Activated CD4-positive, alpha-beta memory T cell treated with anti-CD3 and anti-CD28 coated beads for 36 hours (primary cell): ENCODE data around the gene STRN. TPM values are rescaled to one million over a fixed set of nuclear protein-coding genes. Genes with fewer than 3 reads are reported as not detected.
"Not testable (repeated sequence)": the region's sequence is repeated elsewhere in the genome, so short reads cannot be mapped to it uniquely, and the experiment has no call there.

Experiments
- CTCF ChIA-PET: fragments of 350-600 bp; sonication (Branson Sonifier 250); formaldehyde crosslinking; loops from one replicate; lab custom pipeline; 2021; ENCODE audit warnings: antibody characterized with exemption, inconsistent platforms; lab: Charles Lee
- POLR2A ChIA-PET: fragments of 350-600 bp; sonication (Branson Sonifier 250); formaldehyde crosslinking; loops from one replicate; lab custom pipeline; 2021; ENCODE audit warnings: antibody characterized with exemption; lab: Charles Lee
- DNase-seq: peaks from one replicate; pipeline ENCODE4 v3.0.0-alpha.2; 2020
- H3K27ac Mint-ChIP-seq: one replicate; pipeline ENCODE4 v1.8.0; 2021; ENCODE audit warnings: mixed read lengths
- H3K27me3 Mint-ChIP-seq: one replicate; pipeline ENCODE4 v1.8.0; 2021; ENCODE audit warnings: mixed read lengths
- H3K36me3 Mint-ChIP-seq: one replicate; pipeline ENCODE4 v1.8.0; 2021; ENCODE audit warnings: mixed read lengths
- H3K4me1 Mint-ChIP-seq: one replicate; pipeline ENCODE4 v1.8.0; 2021; ENCODE audit warnings: low read depth, mixed read lengths
- H3K4me3 Mint-ChIP-seq: one replicate; pipeline ENCODE4 v1.8.0; 2021; ENCODE audit warnings: mild to moderate bottlenecking, mixed read lengths
- H3K9me3 Mint-ChIP-seq: one replicate; pipeline ENCODE4 v1.8.0; 2021; ENCODE audit warnings: mixed read lengths
- intact Hi-C: fragments of 100-400 bp; cut with micrococcal nuclease; formaldehyde crosslinking; loops from one replicate; pipeline ENCODE4 v1.15.1; 2023
- total RNA-seq, 2 experiments: library from RNA; stranded (reverse); gene quantifications; one replicate each; pipeline ENCODE4 v1.2.3, GENCODE V29; 2021

Gene STRN
- total RNA-seq, 2 experiments from 2014 or later = 22.3 to 25.0 TPM

DNA sequence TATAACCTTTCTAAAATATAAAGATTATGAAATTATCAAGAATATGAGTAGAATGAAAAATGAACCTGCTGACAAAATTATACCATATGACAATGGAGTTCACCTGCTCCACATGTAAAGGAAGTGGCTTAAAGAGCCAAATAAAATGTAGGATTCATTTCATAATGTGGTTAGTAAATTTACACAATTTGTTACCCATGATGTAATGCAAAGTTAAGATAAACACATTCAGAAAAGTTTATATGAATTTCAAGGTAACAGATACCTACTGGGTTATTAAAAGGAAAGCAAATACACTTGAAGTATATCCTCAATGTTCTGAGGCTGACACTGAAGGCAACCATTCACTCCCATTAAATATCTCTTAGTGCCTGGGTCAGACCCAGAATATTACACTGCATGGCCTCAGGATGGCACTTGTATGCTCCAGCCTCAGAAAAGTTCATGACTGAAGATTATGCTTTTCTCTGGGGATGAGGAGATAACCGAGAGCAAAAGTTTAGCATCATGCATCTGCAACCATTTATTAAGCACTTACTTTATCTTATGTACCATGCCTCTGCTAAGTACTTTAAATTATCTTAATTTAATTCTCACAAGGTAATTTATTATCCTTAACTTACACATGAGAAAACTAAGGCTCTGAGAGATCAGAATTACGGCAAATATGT, 6.2 kb downstream of the STRN start:
- ChIA-PET CTCF (no interaction called here), POLR2A (no interaction called here)
- H3K9me3 Mint-ChIP-seq = no peaks in the 10 kb centered on the region
- H3K27me3 Mint-ChIP-seq = no peaks in the 10 kb centered on the region
- H3K4me1 Mint-ChIP-seq = peaks cover 65% of the 10 kb centered on the region
- H3K36me3 Mint-ChIP-seq = peaks cover 3% of the 10 kb centered on the region
- intact Hi-C loops = no loop called here
- no peak for DNase-seq
- H3K27ac Mint-ChIP-seq = no peak overlapping the region
- no peak overlapping the region for H3K4me3 Mint-ChIP-seq

DNA sequence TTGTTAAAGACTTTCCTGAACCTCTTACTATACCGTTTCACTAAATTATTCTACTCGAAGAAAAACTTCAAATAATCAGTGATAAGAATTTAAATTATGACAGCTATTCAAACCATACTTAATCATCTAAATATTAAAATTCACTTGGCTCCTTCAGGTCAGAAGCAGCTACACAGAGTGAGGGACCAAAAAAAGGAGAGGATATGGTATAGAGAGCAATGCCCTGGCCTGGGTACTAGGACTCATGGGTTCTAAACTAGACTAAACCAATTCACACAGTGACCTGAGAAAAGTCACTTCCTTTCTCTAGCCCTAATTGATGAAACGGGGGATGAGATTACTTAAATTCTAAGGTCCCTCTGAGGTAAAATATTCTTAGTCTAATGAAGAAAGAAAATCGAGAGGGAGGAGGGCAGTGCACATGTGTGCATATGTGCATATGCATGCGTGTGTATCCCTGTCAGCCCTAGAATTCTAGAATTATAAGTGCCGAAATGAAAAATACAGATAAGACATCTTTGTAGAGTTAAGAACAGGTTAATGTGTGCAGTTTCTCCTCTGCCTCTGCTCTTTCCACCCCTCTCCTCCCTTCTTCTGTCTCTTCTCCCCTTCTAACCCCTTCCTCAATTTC, 11.2 kb downstream of the STRN start:
- no peaks in the 10 kb centered on the region for H3K9me3 Mint-ChIP-seq
- peaks cover 46% of the 10 kb centered on the region for H3K4me1 Mint-ChIP-seq
- POLR2A ChIA-PET = interaction anchor here (0.6 kb wide), 1 partner anchor 327 kb away, joined by 4 read pairs; no protein-coding TSS in a partner anchor
- no peak for DNase-seq
- intact Hi-C loops = no loop called here
- peaks cover 3% of the 10 kb centered on the region for H3K36me3 Mint-ChIP-seq
- CTCF ChIA-PET = no interaction called here
- H3K4me3 Mint-ChIP-seq = no peak overlapping the region
- no peak overlapping the region for H3K27ac Mint-ChIP-seq
- no peaks in the 10 kb centered on the region for H3K27me3 Mint-ChIP-seq

DNA sequence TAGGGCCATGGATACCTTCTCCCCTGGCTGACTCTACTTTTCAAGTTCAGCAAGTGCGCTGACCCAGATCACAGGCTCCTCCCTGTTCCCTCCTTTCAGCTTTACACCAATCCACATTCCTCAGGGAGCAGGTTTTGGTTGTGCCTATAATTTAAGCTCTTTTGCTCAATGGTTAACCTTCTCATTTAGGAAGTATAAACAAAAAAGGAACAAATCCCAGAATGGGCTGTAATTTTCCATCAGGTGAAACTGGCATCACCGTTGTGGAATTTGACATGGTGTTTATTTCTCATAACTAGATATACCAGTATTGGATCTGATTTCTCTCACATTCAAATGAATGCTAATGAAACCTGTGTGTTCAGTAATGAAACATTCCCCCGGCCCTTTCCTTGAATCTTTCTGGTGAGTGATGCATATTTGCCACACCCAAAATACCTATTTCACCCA, 13.6 kb downstream of the STRN start:
- no peak overlapping the region for H3K4me3 Mint-ChIP-seq
- ChIA-PET POLR2A (no interaction called here), CTCF (no interaction called here)
- H3K27ac Mint-ChIP-seq = no peak overlapping the region
- no peak for DNase-seq
- no peaks in the 10 kb centered on the region for H3K9me3 Mint-ChIP-seq
- H3K4me1 Mint-ChIP-seq = peaks cover 37% of the 10 kb centered on the region
- no peaks in the 10 kb centered on the region for H3K27me3 Mint-ChIP-seq
- intact Hi-C loops = no loop called here
- peaks cover 2% of the 10 kb centered on the region for H3K36me3 Mint-ChIP-seq

DNA sequence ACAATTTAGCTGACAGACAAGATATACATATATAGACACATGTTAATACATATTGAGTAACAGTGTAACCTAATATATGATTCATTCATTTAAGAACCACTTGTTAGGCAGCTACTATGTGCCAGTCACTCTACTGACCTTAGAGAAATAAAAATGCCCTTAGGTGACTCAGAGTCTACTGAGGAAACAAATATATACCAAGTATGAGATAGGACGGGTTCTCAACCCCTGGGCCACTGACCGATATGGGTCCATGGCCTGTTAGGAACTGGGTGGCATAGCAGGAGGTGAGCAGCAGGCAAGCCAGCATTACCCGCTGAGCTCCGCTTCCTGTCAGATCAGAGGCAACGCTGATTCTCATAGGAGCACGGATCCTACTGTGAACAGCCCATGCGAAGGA, 14.8 kb downstream of the STRN start:
- Mint-ChIP-seq H3K4me3 (no peak overlapping the region), H3K36me3 (peaks cover 2% of the 10 kb centered on the region), H3K27ac (no peak overlapping the region), H3K27me3 (no peaks in the 10 kb centered on the region), H3K4me1 (peaks cover 37% of the 10 kb centered on the region), H3K9me3 (no peaks in the 10 kb centered on the region)
- ChIA-PET CTCF (no interaction called here), POLR2A (no interaction called here)
- DNase-seq = no peak
- intact Hi-C loops = no loop called here

DNA sequence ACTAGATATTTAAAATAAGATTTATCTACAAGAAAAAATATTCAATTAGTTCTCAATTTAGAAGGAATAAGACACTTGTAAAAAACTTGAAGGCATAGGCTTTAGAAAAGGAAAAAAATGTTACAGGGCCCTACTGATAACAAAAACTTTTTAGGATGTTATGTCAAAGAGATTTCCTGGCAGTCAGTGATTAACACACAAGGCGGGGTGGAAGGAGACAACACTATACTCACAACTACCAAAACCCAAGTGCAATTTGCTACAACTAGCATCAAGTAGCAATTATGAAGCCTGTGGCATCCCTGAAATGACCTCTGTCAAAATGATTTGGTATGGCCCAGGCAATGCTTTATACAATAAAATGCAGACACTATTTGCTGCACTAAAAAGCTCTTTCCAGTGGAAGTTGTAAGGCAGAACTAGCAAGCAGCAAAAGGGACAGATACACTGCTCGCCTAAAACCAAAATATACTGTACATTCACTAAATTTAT, 15.3 kb downstream of the STRN start:
- no peak for DNase-seq
- intact Hi-C loops = no loop called here
- Mint-ChIP-seq H3K4me3 (no peak overlapping the region), H3K9me3 (no peaks in the 10 kb centered on the region), H3K36me3 (peaks cover 2% of the 10 kb centered on the region), H3K4me1 (peaks cover 32% of the 10 kb centered on the region), H3K27ac (no peak overlapping the region), H3K27me3 (no peaks in the 10 kb centered on the region)
- ChIA-PET POLR2A (no interaction called here), CTCF (no interaction called here)

DNA sequence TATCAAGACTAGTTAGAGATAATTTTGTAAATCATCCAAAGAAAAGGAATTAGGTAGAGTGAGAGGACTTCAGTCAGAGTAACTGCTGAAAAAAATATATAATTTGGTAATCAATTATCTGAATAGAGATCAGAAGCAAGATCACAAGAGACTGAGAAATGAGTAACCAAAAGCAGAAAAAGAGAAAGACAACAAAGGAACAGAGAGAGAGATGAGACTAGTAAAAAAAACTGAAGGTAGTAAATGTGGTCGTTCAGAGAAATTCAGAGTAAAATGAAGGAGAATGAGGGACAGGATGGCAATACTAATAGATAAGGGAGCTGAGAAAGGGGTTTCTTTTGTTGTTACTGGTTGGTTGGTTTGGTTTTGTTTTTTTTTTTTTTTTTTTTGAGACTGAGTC, 16.5 kb downstream of the STRN start:
- H3K36me3 Mint-ChIP-seq = peaks cover 2% of the 10 kb centered on the region
- ChIA-PET CTCF (no interaction called here), POLR2A (interaction anchor here (0.7 kb wide), 1 partner anchor 17 kb away, joined by 3 read pairs; no protein-coding TSS in a partner anchor)
- H3K27ac Mint-ChIP-seq = no peak overlapping the region
- H3K4me1 Mint-ChIP-seq = peaks cover 29% of the 10 kb centered on the region
- no peak overlapping the region for H3K4me3 Mint-ChIP-seq
- H3K9me3 Mint-ChIP-seq = no peaks in the 10 kb centered on the region
- intact Hi-C loops = loop anchor here (1.0 kb wide), 1 partner anchor 91 kb away; no protein-coding TSS in a partner anchor
- H3K27me3 Mint-ChIP-seq = no peaks in the 10 kb centered on the region
- no peak for DNase-seq

DNA sequence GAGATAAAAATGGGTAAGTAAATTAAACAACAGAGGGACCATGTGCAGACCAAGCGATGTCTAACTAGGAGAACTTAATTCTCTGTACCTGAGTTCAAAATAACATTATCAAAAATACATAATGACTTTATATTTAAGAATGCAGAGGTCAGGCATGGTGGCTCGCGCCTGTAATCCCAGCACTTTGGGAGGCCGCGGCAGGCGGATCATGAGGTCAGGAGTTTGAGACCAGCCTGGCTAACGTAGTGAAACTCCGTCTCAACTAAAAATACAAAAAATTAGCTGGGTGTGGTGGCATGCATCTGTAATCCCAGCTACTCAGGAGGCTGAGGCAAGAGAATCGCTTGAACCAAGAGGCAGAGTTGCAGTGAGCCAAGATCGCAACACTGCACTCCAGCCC, 21.1 kb downstream of the STRN start:
- CTCF ChIA-PET, H3K27ac Mint-ChIP-seq, H3K4me3 Mint-ChIP-seq: not testable (repeated sequence)

DNA sequence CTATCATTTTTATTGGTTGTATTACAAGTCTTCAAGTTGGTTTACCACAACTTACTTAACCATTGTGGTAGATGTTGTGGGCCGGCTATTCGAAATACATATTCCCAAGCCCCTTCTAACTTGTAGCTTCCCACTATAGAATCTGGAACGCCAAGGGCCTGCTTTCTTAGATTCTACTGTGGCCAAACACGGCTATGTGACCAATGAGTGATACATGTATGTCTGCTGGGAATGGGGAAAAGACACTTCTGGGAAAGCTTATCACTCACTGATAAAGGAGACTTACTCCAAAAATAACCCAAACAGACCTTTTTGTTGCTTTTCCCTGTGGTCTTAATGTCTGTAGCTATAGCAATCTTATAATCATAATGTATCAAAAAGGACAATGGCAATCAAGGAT, 24.5 kb downstream of the STRN start:
- ChIA-PET POLR2A (no interaction called here), CTCF (no interaction called here)
- no peaks in the 10 kb centered on the region for H3K4me1 Mint-ChIP-seq
- DNase-seq = no peak
- H3K36me3 Mint-ChIP-seq = peaks cover 2% of the 10 kb centered on the region
- no peaks in the 10 kb centered on the region for H3K27me3 Mint-ChIP-seq
- intact Hi-C loops = no loop called here
- H3K4me3 Mint-ChIP-seq = no peak overlapping the region
- H3K27ac Mint-ChIP-seq = no peak overlapping the region
- no peaks in the 10 kb centered on the region for H3K9me3 Mint-ChIP-seq

More for the DNA sequence above, 21.1 kb downstream of the STRN start:
- H3K4me1 Mint-ChIP-seq = peaks cover 12% of the 10 kb centered on the region
- DNase-seq, POLR2A ChIA-PET, H3K36me3 Mint-ChIP-seq, H3K9me3 Mint-ChIP-seq, H3K27me3 Mint-ChIP-seq, intact Hi-C loops: not testable (repeated sequence)

DNA sequence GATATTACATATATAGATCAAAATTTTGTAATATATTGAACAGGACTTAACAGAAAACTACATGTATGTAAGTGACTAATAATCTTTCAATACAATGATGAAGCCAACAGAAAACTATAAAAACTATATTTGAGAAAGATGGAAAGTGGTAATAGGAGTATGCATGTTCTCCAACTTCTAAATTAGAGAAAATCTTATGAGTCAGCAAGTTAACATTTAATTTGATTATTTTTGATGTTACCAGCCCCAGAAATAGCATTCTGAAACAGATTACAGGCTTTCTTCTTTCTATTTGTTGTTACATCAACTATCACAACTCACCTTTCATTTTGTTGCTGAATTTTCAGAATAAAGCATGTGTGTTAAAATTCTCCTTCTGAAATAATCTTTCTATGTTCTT, 29.8 kb downstream of the STRN start:
- H3K27me3 Mint-ChIP-seq, H3K4me1 Mint-ChIP-seq, intact Hi-C loops, H3K4me3 Mint-ChIP-seq, H3K27ac Mint-ChIP-seq, DNase-seq, H3K36me3 Mint-ChIP-seq, H3K9me3 Mint-ChIP-seq, CTCF ChIA-PET: not testable (repeated sequence)
- POLR2A ChIA-PET = interaction anchor here (0.7 kb wide), 1 partner anchor 37 kb away, joined by 3 read pairs; no protein-coding TSS in a partner anchor

DNA sequence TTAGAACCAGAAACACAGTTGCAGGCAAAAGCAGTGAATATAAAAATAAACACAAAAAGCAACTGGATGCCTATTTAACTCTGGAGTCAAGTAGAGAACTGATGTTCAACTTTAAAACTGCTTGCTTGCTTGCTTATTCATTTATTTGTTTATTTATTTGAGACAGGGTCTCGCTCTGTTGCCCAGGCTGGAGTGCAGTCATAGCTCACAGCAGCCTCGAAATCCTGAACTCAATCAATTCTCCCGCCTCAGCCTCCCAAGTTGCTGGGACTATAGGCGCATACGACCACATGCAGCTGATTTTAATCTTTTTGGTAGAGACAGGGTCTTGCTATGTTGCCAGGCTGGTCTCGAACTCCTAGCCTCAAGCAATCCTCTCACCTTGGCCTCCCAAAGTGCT, 34.6 kb downstream of the STRN start:
- H3K27me3 Mint-ChIP-seq = not testable (repeated sequence)

DNA sequence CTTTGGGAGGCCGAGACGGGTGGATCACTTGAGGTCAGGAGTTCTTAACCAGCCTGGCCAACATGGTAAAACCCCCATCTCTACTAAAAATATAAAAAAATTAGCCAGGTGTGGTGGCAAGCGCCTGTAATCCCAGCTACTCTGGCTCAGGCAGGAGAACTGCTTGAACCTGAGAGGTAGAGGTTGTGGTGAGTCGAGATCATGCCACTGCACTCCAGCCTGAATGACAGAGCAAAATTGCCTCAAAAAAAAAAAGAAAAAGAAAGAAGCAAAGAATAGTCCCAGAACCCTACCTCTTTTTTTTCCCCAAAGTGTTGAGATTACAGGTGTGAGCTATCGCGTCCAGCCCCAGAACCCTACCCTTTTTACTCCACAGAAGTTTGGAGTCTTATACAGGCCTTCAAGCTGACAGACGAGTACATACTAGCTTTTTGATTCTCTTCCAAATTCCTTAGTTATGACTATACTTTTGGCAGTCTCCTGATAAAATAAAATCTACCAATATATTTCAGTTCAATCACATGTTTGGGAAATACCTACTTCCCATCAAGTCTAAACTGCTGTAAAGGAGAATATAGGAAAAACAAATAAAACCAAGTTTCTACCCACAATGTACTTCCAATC, 35.4 kb downstream of the STRN start:
- H3K36me3 Mint-ChIP-seq, intact Hi-C loops, H3K27me3 Mint-ChIP-seq, H3K9me3 Mint-ChIP-seq, DNase-seq, H3K27ac Mint-ChIP-seq, H3K4me3 Mint-ChIP-seq: not testable (repeated sequence)
- POLR2A ChIA-PET = interaction anchor here (0.6 kb wide), 1 partner anchor 776 kb away, joined by 4 read pairs; no protein-coding TSS in a partner anchor
- CTCF ChIA-PET = interaction anchor here (0.7 to 0.8 kb wide), 3 partner anchors 10 to 160 kb away, joined by 3 read pairs; no protein-coding TSS in a partner anchor
- peaks cover 17% of the 10 kb centered on the region for H3K4me1 Mint-ChIP-seq

More for the DNA sequence above, 34.6 kb downstream of the STRN start:
- DNase-seq, H3K4me3 Mint-ChIP-seq, intact Hi-C loops, H3K9me3 Mint-ChIP-seq, H3K36me3 Mint-ChIP-seq, H3K27ac Mint-ChIP-seq, POLR2A ChIA-PET: not testable (repeated sequence)
- H3K4me1 Mint-ChIP-seq = peaks cover 11% of the 10 kb centered on the region
- CTCF ChIA-PET = interaction anchor here (0.7 to 0.8 kb wide), 3 partner anchors 9 to 161 kb away, joined by 3 read pairs; no protein-coding TSS in a partner anchor
